Glomerular visceral epithelial cell (primary cell): Measurements from ENCODE around the gene FBXL7.

Source experiments
- DNase-seq: peaks from one replicate; pipeline ENCODE4 v3.0.0-alpha.2; 2016; ENCODE audit errors: extremely low spot score

FBXL7 gene

GRCh38 chr5:15501091-15501791, 1.3 kb downstream of the FBXL7 start:
- DNase-seq = peak; percentile 82

- DNase-seq = peak; percentile 44
Observed at GRCh38 chr5:15502208-15502607, 2.2 kb downstream of the FBXL7 start.

- DNase-seq = no peak
Observed at GRCh38 chr5:15506146-15506545, 6.2 kb downstream of the FBXL7 start.

- DNase-seq = no peak
Observed at GRCh38 chr5:15506897-15507296, 6.9 kb downstream of the FBXL7 start.

GRCh38 chr5:15510092-15510491, 10.1 kb downstream of the FBXL7 start:
- DNase-seq = no peak

- peak; percentile 10 for DNase-seq
Observed at GRCh38 chr5:15510831-15511230, 10.9 kb downstream of the FBXL7 start.

GRCh38 chr5:15513431-15513830, 13.5 kb downstream of the FBXL7 start:
- no peak for DNase-seq

- DNase-seq = no peak
Observed at GRCh38 chr5:15513911-15514310, 13.9 kb downstream of the FBXL7 start.

- no peak for DNase-seq
Observed at GRCh38 chr5:15515229-15515628, 15.2 kb downstream of the FBXL7 start.

- no peak for DNase-seq
Observed at GRCh38 chr5:15516486-15516885, 16.5 kb downstream of the FBXL7 start.

- no peak for DNase-seq
Observed at GRCh38 chr5:15518786-15519185, 18.8 kb downstream of the FBXL7 start.

- no peak for DNase-seq
Observed at GRCh38 chr5:15520856-15521255, 20.9 kb downstream of the FBXL7 start.

- DNase-seq = no peak
Observed at GRCh38 chr5:15521381-15522186, 21.6 kb downstream of the FBXL7 start.

GRCh38 chr5:15522187-15522520, 22.2 kb downstream of the FBXL7 start:
- DNase-seq = no peak

- no peak for DNase-seq
Observed at GRCh38 chr5:15524712-15525111, 24.7 kb downstream of the FBXL7 start.

- no peak for DNase-seq
Observed at GRCh38 chr5:15525703-15526275, 25.8 kb downstream of the FBXL7 start.

- no peak for DNase-seq
Observed at GRCh38 chr5:15526413-15526812, 26.4 kb downstream of the FBXL7 start.

GRCh38 chr5:15528476-15528875, 28.5 kb downstream of the FBXL7 start:
- no peak for DNase-seq

GRCh38 chr5:15529013-15529412, 29.0 kb downstream of the FBXL7 start:
- DNase-seq = no peak

GRCh38 chr5:15529821-15530220, 29.8 kb downstream of the FBXL7 start:
- DNase-seq = no peak

- DNase-seq = peak; percentile 8
Observed at GRCh38 chr5:15533129-15533893, 33.3 kb downstream of the FBXL7 start.

- no peak for DNase-seq
Observed at GRCh38 chr5:15535938-15536337, 36.0 kb downstream of the FBXL7 start.
